ENCODE data around the gene TTBK1.
A peak's percentile ranks its signal among the peaks of the same experiment; 100 is the strongest.

DNA sequence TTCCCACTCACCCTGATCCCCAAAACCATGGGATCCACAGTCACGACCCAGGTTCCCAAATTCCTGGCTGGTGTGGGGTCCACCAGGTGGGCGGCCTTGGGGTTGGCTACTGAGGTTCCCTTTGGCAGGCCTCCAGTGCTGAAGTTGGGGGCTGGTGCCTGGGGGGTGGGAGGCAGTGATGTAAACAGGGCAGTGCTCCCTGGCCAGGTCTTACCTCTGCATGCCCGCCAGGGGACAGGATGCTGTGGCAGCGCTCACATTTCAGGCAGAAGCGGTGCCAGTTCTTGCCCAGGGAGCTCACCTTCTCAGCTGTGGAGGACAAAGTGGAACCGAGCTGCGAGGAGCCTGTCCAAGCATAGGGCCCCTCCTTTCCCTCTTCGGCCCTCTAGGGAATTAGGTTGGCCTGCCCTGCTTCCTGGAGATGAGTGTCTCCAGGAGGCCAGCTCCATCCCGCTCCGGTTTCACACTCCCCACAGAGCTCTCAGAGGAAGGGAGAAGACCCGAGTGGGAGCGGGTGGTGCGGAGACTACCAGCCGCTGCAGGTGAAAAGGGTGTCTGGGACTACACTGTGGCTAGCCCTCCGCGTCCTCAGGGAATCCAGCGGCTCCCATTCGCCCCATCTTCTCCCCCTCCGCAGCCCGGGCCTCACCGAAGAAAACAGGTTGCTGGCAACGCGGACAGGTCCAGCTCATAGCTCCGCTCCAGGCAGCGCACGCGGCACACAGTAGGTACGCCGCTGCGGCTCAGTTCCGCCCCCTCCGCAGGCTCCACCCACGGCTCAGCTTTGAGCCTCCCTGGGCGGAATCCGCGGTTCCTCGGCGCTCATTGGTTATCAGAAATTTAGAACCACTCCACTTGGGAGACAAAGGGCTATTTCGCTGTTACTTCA, 65.1 kb downstream of the TTBK1 start, which contains the start of gene CRIP3:
- peak in 6 of 7 experiments; percentile 24 to 54 (median 47) for TF ChIP-seq CTCF (IDR thresholded peaks at IDR 0.05)
- peak in 1 of 3 donors; percentile 12 for TF ChIP-seq POLR2A (IDR thresholded peaks at IDR 0.05)

Measured in body of pancreas (tissue), 4 donors.